GM18519 (cell line): ENCODE measurements around the gene ZNF385D.

Experiments used
- ATAC-seq: cut with Tn5 transposase; IDR thresholded peaks from one replicate; pipeline ENCODE4 v1.9.1; 2021; ENCODE audit warnings: mild to moderate bottlenecking, moderate library complexity; ENCODE audit not compliant: unreplicated experiment, low FRiP score

Gene ZNF385D

DNA sequence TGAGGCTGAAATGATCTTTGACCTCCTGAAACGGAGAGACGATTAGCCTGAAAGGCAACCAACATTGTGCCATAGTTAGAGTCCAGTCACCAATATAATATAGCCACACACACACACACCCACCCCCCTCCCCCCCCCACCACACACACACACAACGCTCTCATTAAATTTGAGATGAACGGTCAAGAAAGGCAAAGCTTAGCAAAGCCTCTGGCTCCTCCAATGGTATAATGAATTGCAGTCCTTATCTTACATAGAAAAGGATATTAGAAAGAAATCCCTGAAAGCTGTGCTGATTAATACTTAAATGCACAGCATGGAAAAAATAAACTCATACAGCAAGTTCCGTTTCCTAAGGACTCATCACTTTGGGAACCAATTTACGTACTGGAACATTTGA lies 876 bp upstream of the ZNF385D start:
- no peak for ATAC-seq

DNA sequence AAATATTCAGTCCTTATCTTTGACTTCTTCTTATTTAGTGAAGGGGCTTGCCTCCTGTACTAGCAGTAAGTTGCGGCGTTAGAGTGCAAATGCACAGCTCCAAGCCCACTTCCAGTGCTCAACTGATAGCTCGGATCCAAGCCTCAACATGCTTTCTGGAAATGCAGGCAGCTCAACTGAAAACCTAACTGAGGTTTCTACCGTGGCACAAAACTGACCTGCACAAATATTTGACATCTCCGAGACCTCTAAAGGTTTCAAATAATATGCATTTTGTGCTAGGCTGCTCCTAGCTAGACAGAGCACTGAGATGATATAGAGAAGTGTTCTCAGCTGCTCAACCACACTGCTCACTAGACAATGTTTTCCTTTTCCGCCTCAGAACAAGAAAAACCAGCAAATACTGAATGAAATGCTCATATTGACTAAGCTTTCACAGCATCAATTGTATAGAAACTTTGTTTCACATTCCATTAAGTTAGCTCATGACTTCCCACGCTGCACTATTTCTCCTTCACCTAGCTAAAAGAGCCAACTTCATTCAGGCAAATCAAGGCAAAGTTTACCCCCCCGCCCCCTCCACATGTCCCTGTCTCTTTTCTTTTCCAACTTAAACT lies 822 bp downstream of the ZNF385D start:
- no peak for ATAC-seq

DNA sequence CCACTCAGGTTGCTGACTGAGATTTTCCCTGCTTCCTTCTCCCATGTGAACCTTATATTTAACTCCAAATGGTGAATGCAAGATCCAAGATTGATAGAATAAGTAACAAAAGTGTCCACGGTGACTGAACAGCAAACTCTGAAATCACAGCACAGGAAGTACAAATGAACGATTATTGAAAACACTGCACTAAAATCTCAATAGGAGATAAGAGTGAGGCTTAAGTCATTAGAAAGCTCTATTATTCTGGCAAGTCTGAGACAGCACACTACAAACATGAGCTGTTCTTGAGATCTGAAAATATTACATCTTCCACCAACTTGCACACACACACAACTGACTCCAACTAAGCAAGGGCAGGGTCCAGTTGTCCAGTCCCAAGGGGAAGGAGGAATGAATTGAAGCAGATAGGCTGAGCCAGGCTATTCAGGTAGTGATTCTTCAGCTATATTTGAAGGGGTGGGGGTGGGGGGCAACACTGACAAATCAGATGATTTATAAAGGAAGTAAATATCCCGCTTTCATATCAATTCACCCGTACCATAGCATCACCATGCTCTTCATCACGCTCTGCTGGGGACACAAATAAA lies 2.9 kb downstream of the ZNF385D start:
- ATAC-seq = no peak

DNA sequence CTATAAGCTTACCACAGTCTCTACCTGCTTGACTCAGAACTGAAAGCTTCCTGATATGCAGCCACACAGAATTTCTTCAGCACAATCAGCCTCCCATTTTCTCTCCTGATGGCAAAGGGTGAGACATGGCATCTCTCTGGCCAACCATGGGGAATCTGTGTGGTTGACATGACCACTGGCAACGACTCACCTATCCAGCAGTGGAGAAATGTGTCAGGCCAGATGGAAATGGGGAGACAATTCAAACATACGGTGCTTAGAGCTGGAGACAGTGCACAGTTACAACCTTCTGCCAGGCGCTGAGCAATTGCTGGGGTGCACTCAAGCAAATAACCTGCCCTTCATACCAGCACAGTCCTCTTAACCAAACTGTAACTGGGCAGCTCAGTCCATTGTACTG lies 3.6 kb downstream of the ZNF385D start:
- no peak for ATAC-seq

DNA sequence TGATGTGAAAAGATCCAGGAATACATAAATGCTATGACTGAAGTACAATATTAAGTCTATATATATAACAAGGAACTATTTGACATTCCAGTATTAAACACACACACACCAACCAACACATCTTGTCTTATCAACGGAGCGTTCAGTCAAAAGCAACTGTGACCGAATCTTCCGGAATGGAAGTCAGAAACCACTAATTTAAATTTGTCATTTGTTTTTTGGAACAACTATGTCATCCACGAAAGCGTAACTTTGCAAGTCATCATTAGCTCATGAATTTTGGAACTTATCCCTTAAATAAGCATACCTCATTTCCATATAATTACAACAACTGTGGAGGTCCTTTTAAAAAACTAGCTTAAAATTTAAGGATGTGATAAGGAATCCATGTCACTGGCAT lies 5.0 kb downstream of the ZNF385D start:
- no peak for ATAC-seq

DNA sequence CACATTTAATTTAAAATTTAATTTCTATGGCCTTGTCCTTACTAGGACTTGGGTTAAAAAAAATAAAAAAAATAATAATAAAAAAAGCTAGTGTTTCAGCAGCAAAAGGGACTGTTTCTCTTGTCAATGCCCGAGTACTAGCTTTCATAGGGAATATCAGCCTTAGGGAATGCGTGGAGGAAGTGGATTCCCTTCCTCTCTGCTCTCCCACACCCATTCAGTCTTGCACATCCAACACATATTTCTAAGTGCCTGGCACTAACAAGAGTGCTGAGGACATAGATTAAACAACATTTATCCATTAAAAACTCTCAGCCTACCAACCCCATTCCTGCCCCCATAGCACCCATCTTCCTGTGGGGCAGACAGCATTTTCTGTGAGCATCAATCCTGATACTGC lies 6.2 kb downstream of the ZNF385D start:
- ATAC-seq = no peak

DNA sequence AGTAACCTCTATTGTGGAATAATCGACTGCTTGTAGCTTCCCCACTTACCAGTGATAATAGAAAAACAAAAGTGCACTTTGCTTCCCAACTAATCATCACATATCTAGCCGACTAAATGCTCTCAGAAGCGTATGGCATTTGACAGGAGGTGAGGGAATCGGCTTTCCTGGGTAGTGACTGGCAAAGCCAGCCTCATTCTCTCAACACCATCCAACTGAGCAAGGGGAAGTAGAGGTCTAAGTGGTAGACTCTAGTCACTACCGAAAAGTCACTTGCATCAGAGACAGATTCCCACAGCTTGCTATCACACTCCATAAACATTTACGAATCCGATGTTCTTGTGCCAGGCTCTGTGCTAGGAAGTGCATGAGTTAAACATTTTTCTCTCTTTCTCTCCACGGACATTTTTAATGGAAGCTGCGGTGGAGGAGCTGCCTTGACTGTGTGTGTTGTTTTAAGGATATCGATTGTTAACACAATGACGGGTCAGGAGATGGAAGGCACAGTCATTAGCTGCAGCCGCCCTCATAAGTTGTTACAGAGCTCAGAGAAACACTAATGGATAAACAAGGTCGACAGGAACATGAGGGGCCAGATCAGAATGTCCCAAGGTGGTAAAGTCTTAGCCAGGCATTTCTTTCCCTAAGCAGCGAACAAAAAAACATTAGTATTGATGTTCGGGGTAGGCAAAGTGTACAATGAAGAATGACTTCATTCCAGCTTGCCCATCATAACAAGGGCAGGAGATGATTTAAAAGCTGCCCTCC lies 11.9 kb downstream of the ZNF385D start:
- no peak for ATAC-seq

DNA sequence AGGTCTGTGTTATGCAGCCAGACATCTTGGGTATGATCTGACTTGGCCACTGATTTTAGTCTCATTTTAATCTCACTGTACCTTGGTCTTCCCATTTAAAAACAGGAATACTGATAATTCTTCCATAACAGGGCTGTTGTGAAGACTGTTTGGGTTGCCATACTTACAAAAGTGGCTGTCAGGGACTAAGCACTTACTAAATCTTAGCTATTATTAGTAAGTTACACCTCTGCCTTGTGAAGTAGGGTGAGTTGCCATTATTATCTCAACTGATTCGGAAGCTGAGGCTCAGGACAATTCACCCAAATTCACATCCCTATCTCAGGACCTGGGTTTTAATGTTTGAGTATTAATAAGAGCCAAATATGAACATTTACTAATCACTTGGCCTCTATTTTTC lies 12.7 kb downstream of the ZNF385D start:
- ATAC-seq = no peak

DNA sequence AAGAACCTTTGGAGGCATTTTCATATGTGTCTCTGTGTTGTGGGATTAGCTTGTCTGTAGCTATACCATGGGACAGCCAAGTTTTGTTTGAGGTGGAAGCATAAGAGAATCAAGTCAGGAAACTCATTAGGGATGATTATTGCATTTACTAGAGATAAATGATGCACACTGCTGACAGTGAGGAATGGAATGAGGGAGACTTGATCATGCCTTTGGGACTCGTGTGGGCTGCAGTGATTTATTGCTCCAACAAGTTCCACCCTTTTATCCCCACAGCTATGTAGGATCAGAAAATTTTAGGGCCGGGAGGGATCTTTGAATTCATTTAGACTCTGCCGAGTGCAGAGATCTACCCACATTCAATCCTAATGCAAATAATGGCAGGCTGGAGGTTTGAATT lies 16.3 kb downstream of the ZNF385D start:
- ATAC-seq = no peak

DNA sequence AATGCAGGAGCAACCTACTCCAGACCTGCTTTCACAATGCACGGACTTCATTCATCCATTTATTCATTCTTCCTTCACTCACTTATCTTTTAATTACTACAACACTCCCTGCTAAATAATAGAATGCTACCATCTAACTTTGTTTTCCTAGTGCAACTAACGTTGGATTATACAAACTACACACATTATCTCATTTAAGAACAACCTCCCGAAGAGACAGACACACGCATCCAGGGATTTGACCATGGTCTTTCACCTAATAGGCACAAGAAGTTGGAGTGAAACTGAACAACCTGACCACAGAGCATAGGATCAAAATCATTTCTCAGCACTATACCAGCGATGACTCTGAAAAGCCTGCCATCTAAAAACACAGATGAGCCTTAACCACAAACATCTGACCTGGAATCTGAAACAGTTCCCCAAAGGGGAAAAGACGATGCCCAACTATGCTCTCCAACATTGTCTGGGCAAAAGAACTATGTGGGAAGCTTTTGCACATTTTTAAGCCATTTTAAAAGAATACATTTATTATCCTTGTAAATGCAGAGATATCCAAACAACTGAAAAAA lies 21.0 kb downstream of the ZNF385D start:
- ATAC-seq = no peak

DNA sequence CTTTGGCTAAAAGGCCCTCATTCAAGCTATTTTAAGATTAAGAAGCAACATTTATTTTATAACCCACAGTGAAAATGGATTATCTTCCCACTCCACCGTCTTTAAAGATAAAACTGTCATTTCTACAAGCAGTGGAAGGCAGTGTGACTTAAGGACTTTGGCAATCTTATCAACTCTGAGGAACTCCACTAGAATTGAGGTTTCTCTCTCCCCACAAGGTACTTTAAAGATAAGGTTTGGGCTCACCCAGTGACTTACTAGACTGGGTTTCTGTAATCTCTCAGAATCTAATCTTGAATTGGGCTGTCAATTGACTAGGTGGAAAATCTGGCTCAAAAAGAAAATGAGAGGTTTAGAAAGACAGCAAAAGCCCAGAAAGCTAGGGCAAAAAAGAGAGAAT lies 21.7 kb downstream of the ZNF385D start:
- no peak for ATAC-seq

DNA sequence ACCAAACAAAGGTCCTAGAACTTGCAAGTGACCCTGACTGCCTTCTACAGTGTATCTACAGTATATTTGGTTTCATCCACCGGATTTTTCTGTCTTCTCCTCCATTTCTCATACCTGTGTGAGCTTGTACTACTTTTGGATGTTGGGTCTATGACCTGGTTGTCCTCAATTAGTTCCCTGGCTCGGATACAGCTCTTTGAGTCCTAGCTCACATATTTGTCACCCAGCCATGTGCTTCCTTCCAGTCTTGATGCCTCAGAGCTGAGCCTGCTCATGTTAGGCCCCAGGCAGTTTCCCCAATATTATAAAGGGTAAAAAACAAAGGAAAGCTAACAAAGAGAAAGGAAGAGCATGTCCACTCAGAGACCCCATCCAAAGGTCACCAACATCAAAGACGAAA lies 28.2 kb downstream of the ZNF385D start:
- ATAC-seq = no peak

DNA sequence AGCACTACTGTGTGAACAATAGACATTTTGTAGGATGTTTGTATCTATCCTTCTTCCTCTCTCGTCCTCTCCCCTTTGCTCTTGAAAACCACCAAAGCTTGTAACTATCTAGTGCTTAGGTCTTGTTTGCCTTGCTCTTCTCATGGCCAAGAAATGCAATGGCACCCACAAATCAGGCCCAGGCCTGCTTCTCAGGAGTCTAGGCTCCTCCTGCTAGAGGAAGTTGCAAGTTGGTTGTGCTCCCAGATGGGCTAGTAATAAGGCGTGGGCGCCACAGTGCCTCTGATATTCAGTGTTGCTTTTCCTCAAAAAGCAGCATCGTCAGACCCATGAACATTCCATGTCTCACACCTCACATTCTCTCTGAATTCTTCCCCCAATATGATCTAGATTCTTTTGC lies 28.7 kb downstream of the ZNF385D start:
- ATAC-seq = no peak

DNA sequence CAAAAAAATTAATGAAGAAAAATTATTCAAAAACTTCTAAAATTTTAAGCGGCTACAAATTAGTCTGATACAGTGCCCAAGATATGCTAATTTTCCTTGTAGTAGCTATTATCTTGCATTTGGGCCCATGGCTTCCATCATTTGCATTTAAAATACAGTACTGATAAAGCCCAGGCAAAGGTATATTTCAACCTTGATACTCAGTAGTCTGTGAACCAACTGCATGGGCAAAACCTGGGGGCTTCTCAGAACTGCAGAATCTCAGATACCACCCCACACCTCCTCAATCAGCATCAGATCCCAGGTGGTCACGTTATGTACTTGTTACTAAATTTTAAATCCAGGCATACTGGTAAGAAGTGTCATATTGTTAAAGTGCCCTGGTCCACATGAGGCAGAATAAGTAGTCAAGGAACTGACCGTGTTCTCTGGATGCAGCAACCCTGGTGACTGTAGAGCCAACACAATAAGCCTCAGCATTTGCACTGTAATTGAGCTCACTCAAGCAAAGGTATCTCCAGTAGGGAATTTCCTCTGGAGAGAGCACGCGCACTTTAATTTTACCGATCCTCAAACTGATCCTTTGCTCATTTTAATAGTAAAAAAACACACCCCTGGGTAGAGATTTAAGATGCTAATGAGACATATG lies 31.9 kb downstream of the ZNF385D start:
- no peak for ATAC-seq

DNA sequence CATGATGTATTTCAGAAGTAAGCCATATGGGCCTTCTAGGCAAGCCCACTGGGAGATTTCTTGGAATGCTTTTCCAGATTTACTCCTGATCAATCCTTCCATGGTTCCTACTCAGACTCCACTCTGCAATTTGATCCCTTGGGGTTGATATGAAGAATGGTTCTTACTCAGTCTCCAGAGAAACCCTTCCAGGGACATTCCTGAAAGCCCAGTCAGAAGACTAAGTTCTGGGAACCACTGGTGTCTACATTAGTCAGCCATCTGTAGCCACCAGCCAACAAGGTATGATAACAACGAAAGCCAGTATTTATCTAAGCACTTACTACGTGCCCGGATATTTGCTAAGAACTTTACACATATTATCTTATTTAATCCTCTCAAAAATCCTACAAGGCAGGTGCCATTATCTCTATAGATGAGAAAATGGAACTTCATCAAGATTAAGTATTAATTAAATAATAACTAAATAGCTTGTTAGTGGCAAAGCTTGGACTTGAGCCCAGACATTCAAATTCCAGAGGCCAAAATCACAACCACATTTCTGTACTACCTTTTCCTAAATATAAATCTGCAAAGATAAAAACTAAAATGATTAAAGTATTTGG lies 32.7 kb downstream of the ZNF385D start:
- ATAC-seq = no peak

DNA sequence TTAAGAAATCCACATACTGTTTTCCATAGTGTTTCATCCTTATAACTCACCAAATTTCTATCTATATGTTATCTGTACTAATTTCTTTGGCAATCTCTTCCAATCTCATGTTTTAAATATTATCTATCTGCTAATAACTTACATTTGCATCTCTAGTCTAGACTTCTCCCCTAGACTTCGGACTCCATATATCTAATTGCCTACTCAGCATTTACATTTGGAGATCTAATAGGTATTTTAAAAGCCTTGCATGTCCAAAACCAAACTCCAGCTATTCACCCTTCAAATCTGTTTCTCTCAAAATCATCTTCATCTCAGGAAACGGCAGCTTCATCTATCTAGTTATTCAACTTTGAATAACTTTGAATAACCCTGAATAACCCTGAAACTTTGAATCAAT lies 35.3 kb downstream of the ZNF385D start:
- no peak for ATAC-seq

DNA sequence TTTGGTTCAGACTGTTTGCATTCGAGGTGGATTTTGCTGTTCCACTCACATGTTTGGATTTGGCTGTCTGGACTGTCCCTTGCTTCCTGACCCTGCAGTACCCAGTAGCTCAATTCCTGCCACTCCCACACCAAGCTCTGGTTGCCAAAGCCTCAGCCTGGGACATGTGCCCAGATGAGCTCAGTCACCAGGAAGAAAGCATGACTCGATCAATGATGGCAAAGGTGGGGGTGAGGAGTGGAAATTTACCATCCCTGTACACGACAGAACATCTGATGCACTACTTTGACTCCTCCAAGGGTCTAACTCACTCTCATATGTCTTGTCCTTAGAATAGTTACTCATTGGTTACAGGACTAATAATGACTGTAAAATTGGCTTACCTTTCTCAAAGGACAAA lies 45.2 kb downstream of the ZNF385D start:
- no peak for ATAC-seq

DNA sequence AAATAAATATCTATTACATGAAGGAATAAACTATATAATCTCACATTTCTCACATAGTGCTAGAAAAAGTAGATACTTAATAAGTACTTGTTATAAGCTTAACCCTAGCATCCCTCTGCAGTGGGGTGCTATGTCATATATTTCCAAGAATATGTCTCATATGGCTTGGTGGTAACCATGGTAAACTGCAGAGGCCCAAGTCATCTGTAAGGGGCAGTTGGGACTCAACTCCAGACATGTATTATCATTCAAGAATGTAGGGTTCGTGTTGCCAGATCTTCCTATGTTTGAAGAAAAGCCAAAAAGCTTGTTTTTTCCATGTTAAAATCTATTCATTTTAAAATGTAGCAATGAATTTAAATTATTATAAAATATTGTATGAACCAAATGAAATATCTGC lies 46.2 kb downstream of the ZNF385D start:
- no peak for ATAC-seq

DNA sequence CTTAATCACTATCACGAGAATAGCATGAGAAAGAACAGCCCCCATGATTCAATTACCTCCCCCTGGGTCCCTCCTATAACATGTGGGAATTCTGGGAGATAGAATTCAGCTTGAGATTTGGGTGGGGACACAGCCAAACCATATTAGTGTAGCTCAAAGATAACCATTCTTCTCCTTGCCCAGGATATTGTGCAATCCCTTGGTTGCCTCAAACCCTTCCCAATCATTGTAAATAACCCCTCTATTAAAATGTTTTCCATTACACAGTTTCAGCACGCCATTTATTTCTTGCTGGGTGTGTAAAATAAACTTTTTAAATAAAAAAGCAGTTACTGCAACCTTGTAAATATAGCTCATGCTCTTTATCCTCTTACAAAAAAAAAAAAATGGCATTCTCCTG lies 47.7 kb downstream of the ZNF385D start:
- ATAC-seq = no peak

DNA sequence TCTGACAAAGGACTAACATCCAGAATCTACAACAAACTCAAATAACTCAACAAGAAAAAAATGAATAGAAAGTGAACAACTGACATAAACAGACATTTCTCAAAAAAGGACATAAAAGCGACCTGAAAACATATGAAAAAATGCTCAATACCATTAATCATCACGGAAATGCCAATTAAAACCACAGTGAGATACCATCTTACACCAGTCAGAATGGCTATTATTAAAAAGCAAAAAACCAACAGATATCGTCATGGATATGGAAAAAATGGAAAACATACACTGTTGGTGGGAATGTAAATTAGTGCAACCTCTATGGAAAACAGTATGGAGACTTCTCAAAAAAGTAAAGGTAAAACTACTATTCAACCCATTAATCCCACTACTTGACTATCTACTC lies 53.3 kb downstream of the ZNF385D start:
- ATAC-seq = no peak

DNA sequence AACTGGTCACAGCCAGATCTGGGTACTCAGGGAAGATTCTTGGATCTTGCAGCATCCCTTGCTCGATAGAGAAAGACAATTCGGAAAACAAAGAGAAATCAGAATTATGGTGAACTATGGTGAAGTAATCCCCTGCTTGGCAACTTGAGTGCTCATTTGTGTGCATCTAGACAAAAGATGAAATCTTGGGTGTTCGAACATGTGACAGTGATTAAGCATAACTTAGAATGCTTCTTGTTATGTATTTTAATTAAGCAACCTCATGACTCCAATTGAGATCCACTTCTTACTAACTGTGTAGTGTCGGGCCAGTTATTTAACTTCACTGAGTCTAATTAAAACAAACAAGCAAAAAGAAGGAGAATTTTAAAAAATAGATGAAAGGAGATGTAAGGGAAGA lies 56.5 kb downstream of the ZNF385D start:
- ATAC-seq = no peak
